Measurements from ENCODE around the gene CPVL.

The CPVL gene

GRCh38 chr7:29138588-29138987, 7.7 kb downstream of the CPVL start:
- no peak overlapping the region for H3K4me2 ChIP-seq (ENCODE audit: insufficient read depth, low read length)
- H3K9me3 ChIP-seq (ENCODE audit: insufficient read depth, low read length, severe bottlenecking): no peaks in the 10 kb centered on the region
- TF ChIP-seq CTCF (IDR thresholded peaks at IDR 0.05; ENCODE audit: borderline replicate concordance, extremely low read depth, low read length, poor library complexity, severe bottlenecking) (no peak), EZH2 (IDR thresholded peaks at IDR 0.05; ENCODE audit: borderline replicate concordance, low read depth, low read length, severe bottlenecking) (no peak)
- no peaks in the 10 kb centered on the region for H3K79me2 ChIP-seq (ENCODE audit: insufficient read depth, low read length)
- no peaks in the 10 kb centered on the region for H4K20me1 ChIP-seq (ENCODE audit: insufficient read depth, low read length)
- H3K4me3 ChIP-seq (ENCODE audit: low read depth in 1 of 2, low read length in 2 of 2): no peak overlapping the region
- H3K9ac ChIP-seq (ENCODE audit: low read depth, low read length): no peak overlapping the region
- H3K27ac ChIP-seq (ENCODE audit: low read length): no peak overlapping the region
- H2AFZ ChIP-seq (ENCODE audit: low read depth, low read length): no peak overlapping the region
- H3K36me3 ChIP-seq (ENCODE audit: insufficient read depth, low read length): no peaks in the 10 kb centered on the region
- ATAC-seq (ENCODE audit: insufficient read depth, low read depth) (no peak), DNase-seq (no peak)
- no peaks in the 10 kb centered on the region for H3K27me3 ChIP-seq (ENCODE audit: insufficient read depth, low read length, poor library complexity)
- H3K4me1 ChIP-seq (ENCODE audit: insufficient read depth, low read length): no peaks in the 10 kb centered on the region

GRCh38 chr7:29135846-29136245, 10.5 kb downstream of the CPVL start:
- Histone ChIP-seq H3K27ac (ENCODE audit: low read length) (no peak overlapping the region), H3K4me1 (ENCODE audit: insufficient read depth, low read length) (no peaks in the 10 kb centered on the region), H4K20me1 (ENCODE audit: insufficient read depth, low read length) (no peaks in the 10 kb centered on the region), H3K9ac (ENCODE audit: low read depth, low read length) (no peak overlapping the region), H3K36me3 (ENCODE audit: insufficient read depth, low read length) (no peaks in the 10 kb centered on the region), H3K27me3 (ENCODE audit: insufficient read depth, low read length, poor library complexity) (no peaks in the 10 kb centered on the region), H3K4me3 (ENCODE audit: low read depth in 1 of 2, low read length in 2 of 2) (no peak overlapping the region), H3K9me3 (ENCODE audit: insufficient read depth, low read length, severe bottlenecking) (no peaks in the 10 kb centered on the region), H2AFZ (ENCODE audit: low read depth, low read length) (no peak overlapping the region), H3K79me2 (ENCODE audit: insufficient read depth, low read length) (no peaks in the 10 kb centered on the region), H3K4me2 (ENCODE audit: insufficient read depth, low read length) (no peak overlapping the region)
- DNase-seq: no peak
- TF ChIP-seq CTCF (IDR thresholded peaks at IDR 0.05; ENCODE audit: borderline replicate concordance, extremely low read depth, low read length, poor library complexity, severe bottlenecking): no peak
- TF ChIP-seq EZH2 (IDR thresholded peaks at IDR 0.05; ENCODE audit: borderline replicate concordance, low read depth, low read length, severe bottlenecking): no peak
- ATAC-seq (ENCODE audit: insufficient read depth, low read depth): no peak

GRCh38 chr7:29132980-29133379, 13.4 kb downstream of the CPVL start:
- H3K27ac ChIP-seq (ENCODE audit: low read length): no peak overlapping the region
- no peak overlapping the region for H3K9ac ChIP-seq (ENCODE audit: low read depth, low read length)
- no peak for DNase-seq
- no peaks in the 10 kb centered on the region for H3K79me2 ChIP-seq (ENCODE audit: insufficient read depth, low read length)
- no peaks in the 10 kb centered on the region for H3K9me3 ChIP-seq (ENCODE audit: insufficient read depth, low read length, severe bottlenecking)
- no peak overlapping the region for H3K4me2 ChIP-seq (ENCODE audit: insufficient read depth, low read length)
- H4K20me1 ChIP-seq (ENCODE audit: insufficient read depth, low read length): no peaks in the 10 kb centered on the region
- no peaks in the 10 kb centered on the region for H3K36me3 ChIP-seq (ENCODE audit: insufficient read depth, low read length)
- H2AFZ ChIP-seq (ENCODE audit: low read depth, low read length): no peak overlapping the region
- no peak for ATAC-seq (ENCODE audit: insufficient read depth, low read depth)
- H3K4me1 ChIP-seq (ENCODE audit: insufficient read depth, low read length): no peaks in the 10 kb centered on the region
- no peak for TF ChIP-seq CTCF (IDR thresholded peaks at IDR 0.05; ENCODE audit: borderline replicate concordance, extremely low read depth, low read length, poor library complexity, severe bottlenecking)
- no peak for TF ChIP-seq EZH2 (IDR thresholded peaks at IDR 0.05; ENCODE audit: borderline replicate concordance, low read depth, low read length, severe bottlenecking)
- H3K27me3 ChIP-seq (ENCODE audit: insufficient read depth, low read length, poor library complexity): no peaks in the 10 kb centered on the region
- H3K4me3 ChIP-seq (ENCODE audit: low read depth in 1 of 2, low read length in 2 of 2): no peak overlapping the region

GRCh38 chr7:29131678-29132077, 14.7 kb downstream of the CPVL start:
- Histone ChIP-seq H3K27ac (ENCODE audit: low read length) (no peak overlapping the region), H3K4me2 (ENCODE audit: insufficient read depth, low read length) (no peak overlapping the region), H2AFZ (ENCODE audit: low read depth, low read length) (no peak overlapping the region), H3K79me2 (ENCODE audit: insufficient read depth, low read length) (no peaks in the 10 kb centered on the region), H3K27me3 (ENCODE audit: insufficient read depth, low read length, poor library complexity) (no peaks in the 10 kb centered on the region), H3K36me3 (ENCODE audit: insufficient read depth, low read length) (no peaks in the 10 kb centered on the region), H3K9me3 (ENCODE audit: insufficient read depth, low read length, severe bottlenecking) (no peaks in the 10 kb centered on the region), H3K4me1 (ENCODE audit: insufficient read depth, low read length) (no peaks in the 10 kb centered on the region), H4K20me1 (ENCODE audit: insufficient read depth, low read length) (no peaks in the 10 kb centered on the region), H3K4me3 (ENCODE audit: low read depth in 1 of 2, low read length in 2 of 2) (no peak overlapping the region), H3K9ac (ENCODE audit: low read depth, low read length) (no peak overlapping the region)
- no peak for TF ChIP-seq EZH2 (IDR thresholded peaks at IDR 0.05; ENCODE audit: borderline replicate concordance, low read depth, low read length, severe bottlenecking)
- TF ChIP-seq CTCF (IDR thresholded peaks at IDR 0.05; ENCODE audit: borderline replicate concordance, extremely low read depth, low read length, poor library complexity, severe bottlenecking): no peak
- DNase-seq (no peak), ATAC-seq (ENCODE audit: insufficient read depth, low read depth) (no peak)
